Measurements from ENCODE around the gene HELZ.
"Not testable (repeated sequence)": the region's sequence is repeated elsewhere in the genome, so short reads cannot be mapped to it uniquely, and the experiment has no call there.

HELZ gene

GRCh38 chr17:67113486-67113885 is 131.5 kb downstream of the HELZ start:
- no peak for DNase-seq (ENCODE audit: low spot score)

- no peak for DNase-seq (ENCODE audit: low spot score)
Observed at GRCh38 chr17:67111808-67112207, 133.2 kb downstream of the HELZ start.

GRCh38 chr17:67111327-67111726 is 133.7 kb downstream of the HELZ start:
- DNase-seq (ENCODE audit: low spot score), result no peak

- no peak for DNase-seq (ENCODE audit: low spot score)
Observed at GRCh38 chr17:67110619-67111018, 134.4 kb downstream of the HELZ start.

- DNase-seq (ENCODE audit: low spot score), result no peak
Observed at GRCh38 chr17:67109111-67109510, 135.9 kb downstream of the HELZ start.

- DNase-seq (ENCODE audit: low spot score), result no peak
Observed at GRCh38 chr17:67107811-67108775, 136.9 kb downstream of the HELZ start.

GRCh38 chr17:67107171-67107570 is 137.8 kb downstream of the HELZ start:
- DNase-seq (ENCODE audit: low spot score), result no peak

GRCh38 chr17:67105213-67105612 is 139.8 kb downstream of the HELZ start:
- peak; percentile 5 for DNase-seq (ENCODE audit: low spot score)

GRCh38 chr17:67104641-67105040 is 140.4 kb downstream of the HELZ start:
- DNase-seq (ENCODE audit: low spot score), result not testable (repeated sequence)

GRCh38 chr17:67098006-67098405 is 147.0 kb downstream of the HELZ start:
- no peak for DNase-seq (ENCODE audit: low spot score)

GRCh38 chr17:67096609-67097008 is 148.4 kb downstream of the HELZ start:
- DNase-seq (ENCODE audit: low spot score), result no peak

- DNase-seq (ENCODE audit: low spot score), result no peak
Observed at GRCh38 chr17:67095803-67096202, 149.2 kb downstream of the HELZ start.

GRCh38 chr17:67095291-67095690 is 149.7 kb downstream of the HELZ start:
- not testable (repeated sequence) for DNase-seq (ENCODE audit: low spot score)

GRCh38 chr17:67093348-67093747 is 151.6 kb downstream of the HELZ start:
- no peak for DNase-seq (ENCODE audit: low spot score)

GRCh38 chr17:67092710-67093109 is 152.3 kb downstream of the HELZ start:
- DNase-seq (ENCODE audit: low spot score), result not testable (repeated sequence)

- DNase-seq (ENCODE audit: low spot score), result no peak
Observed at GRCh38 chr17:67092291-67092690, 152.7 kb downstream of the HELZ start.

- no peak for DNase-seq (ENCODE audit: low spot score)
Observed at GRCh38 chr17:67090341-67090740, 154.7 kb downstream of the HELZ start.

GRCh38 chr17:67088639-67089038 is 156.4 kb downstream of the HELZ start:
- DNase-seq (ENCODE audit: low spot score), result no peak

- DNase-seq (ENCODE audit: low spot score), result no peak
Observed at GRCh38 chr17:67085406-67085805, 159.6 kb downstream of the HELZ start.

- peak; percentile 56 for DNase-seq (ENCODE audit: low spot score)
Observed at GRCh38 chr17:67082107-67082506, 162.9 kb downstream of the HELZ start.

- DNase-seq (ENCODE audit: low spot score), result no peak
Observed at GRCh38 chr17:67080804-67081203, 164.2 kb downstream of the HELZ start.

GRCh38 chr17:67079491-67079890 is 165.5 kb downstream of the HELZ start:
- no peak for DNase-seq (ENCODE audit: low spot score)

GRCh38 chr17:67078292-67078691 is 166.7 kb downstream of the HELZ start:
- DNase-seq (ENCODE audit: low spot score), result no peak

- no peak for DNase-seq (ENCODE audit: low spot score)
Observed at GRCh38 chr17:67076290-67076689, 168.7 kb downstream of the HELZ start.

Measured in CD4-positive, alpha-beta T cell treated with Interleukin-2 at 100 ng/mL for 4 hours (primary cell).